Measurements from ENCODE around the gene TTL.

DNA sequence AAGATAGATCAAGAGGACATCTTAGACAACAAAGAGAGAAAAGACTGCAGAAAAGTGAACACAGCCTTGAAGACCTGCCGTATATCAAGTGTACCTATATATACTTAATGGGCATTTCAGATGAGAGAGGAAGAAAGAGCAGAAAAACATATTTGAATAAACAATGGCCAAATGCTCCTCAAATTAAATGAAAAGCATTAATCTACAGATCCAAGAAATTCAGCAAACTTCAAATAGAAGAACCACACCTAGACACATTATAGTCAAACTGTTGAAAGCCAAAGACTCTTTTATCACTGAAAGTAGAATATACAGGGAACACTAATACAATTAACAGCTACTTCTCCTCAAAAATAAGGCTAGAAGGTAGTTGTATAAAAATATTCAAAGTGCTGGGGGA, 18.7 kb upstream of the TTL start:
- no peak for TF ChIP-seq EP300 (IDR thresholded peaks at IDR 0.05)
- TF ChIP-seq, protein P1, sequence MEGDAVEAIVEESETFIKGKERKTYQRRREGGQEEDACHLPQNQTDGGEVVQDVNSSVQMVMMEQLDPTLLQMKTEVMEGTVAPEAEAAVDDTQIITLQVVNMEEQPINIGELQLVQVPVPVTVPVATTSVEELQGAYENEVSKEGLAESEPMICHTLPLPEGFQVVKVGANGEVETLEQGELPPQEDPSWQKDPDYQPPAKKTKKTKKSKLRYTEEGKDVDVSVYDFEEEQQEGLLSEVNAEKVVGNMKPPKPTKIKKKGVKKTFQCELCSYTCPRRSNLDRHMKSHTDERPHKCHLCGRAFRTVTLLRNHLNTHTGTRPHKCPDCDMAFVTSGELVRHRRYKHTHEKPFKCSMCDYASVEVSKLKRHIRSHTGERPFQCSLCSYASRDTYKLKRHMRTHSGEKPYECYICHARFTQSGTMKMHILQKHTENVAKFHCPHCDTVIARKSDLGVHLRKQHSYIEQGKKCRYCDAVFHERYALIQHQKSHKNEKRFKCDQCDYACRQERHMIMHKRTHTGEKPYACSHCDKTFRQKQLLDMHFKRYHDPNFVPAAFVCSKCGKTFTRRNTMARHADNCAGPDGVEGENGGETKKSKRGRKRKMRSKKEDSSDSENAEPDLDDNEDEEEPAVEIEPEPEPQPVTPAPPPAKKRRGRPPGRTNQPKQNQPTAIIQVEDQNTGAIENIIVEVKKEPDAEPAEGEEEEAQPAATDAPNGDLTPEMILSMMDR (IDR thresholded peaks at IDR 0.05) = no peak

Data from upper lobe of left lung (tissue), 4 donors.